Measurements from ENCODE around the gene CAPN7. TPM values are rescaled to one million over a fixed set of nuclear protein-coding genes. Genes with fewer than 3 reads are reported as not detected.

Gene CAPN7
- total RNA-seq, 2 donors from 2014 or later: 33.2 to 33.9 TPM

GRCh38 chr3:15300323-15301078 is 94.5 kb downstream of the CAPN7 start:
- intact Hi-C loops (cut with DNase I): no loop called here
- Histone ChIP-seq H3K27ac (no peak overlapping the region), H3K4me1 (no peaks in the 10 kb centered on the region), H3K9me3 (no peaks in the 10 kb centered on the region), H3K4me3 (no peak overlapping the region), H3K27me3 (no peaks in the 10 kb centered on the region), H3K9ac (ENCODE audit: low read depth in 2 of 2, low read length in 2 of 2) (no peak overlapping the region), H3K36me3 (no peaks in the 10 kb centered on the region)
- no peak for TF ChIP-seq CTCF (IDR thresholded peaks at IDR 0.05)
- no peak for DNase-seq

- intact Hi-C loops (cut with DNase I): no loop called here
- Histone ChIP-seq H3K27ac (no peak overlapping the region), H3K9me3 (no peaks in the 10 kb centered on the region), H3K4me3 (no peak overlapping the region), H3K9ac (ENCODE audit: low read depth in 2 of 2, low read length in 2 of 2) (no peak overlapping the region), H3K36me3 (no peaks in the 10 kb centered on the region), H3K27me3 (no peaks in the 10 kb centered on the region), H3K4me1 (no peaks in the 10 kb centered on the region)
- TF ChIP-seq CTCF (IDR thresholded peaks at IDR 0.05): no peak
- DNase-seq: no peak
Observed at GRCh38 chr3:15301761-15302160, 95.7 kb downstream of the CAPN7 start.

Other genes with a start within 250 kb of the CAPN7 start
- gene MRPS25, start 140.9 kb upstream of the CAPN7 start, total RNA-seq: 100 to 1,000 TPM in 1 of 2 donors, 10 to 100 TPM in 1; 53.3 to 117 TPM
- 10 to 100 TPM; 15.6 to 17.0 TPM for gene RBSN, start 107.1 kb upstream of the CAPN7 start, total RNA-seq
- gene SH3BP5, start 126.3 kb downstream of the CAPN7 start, total RNA-seq: 1 to 10 TPM; 5.5 to 9.3 TPM
- 10 to 100 TPM in 1 of 2 donors, 1 to 10 TPM in 1; 8.8 to 11.4 TPM for gene METTL6, start 221.3 kb downstream of the CAPN7 start, total RNA-seq
- gene EAF1, start 221.4 kb downstream of the CAPN7 start, total RNA-seq: 10 to 100 TPM; 24.9 to 28.0 TPM

Measured in colonic mucosa (tissue), 4 donors.